Osteocyte (in vitro differentiated cells): ENCODE data around the gene B3GAT1. TPM values are rescaled to one million over a fixed set of nuclear protein-coding genes. Genes with fewer than 3 reads are reported as not detected.

ENCODE experiments used
- DNase-seq: peaks from one replicate; pipeline ENCODE4 v3.0.0; 2021; ENCODE audit warnings: mixed read lengths; ENCODE audit not compliant: unreplicated experiment; ENCODE audit errors: extremely low spot score
- H3K27ac Mint-ChIP-seq: one replicate; pipeline ENCODE4 v1.8.0; 2021; ENCODE audit warnings: mild to moderate bottlenecking, mixed read lengths; ENCODE audit not compliant: unreplicated experiment
- H3K27me3 Mint-ChIP-seq: one replicate; pipeline ENCODE4 v1.8.0; 2021; ENCODE audit warnings: mixed read lengths; ENCODE audit not compliant: unreplicated experiment
- H3K36me3 Mint-ChIP-seq: one replicate; pipeline ENCODE4 v1.8.0; 2021; ENCODE audit warnings: mixed read lengths; ENCODE audit not compliant: unreplicated experiment
- H3K4me1 Mint-ChIP-seq: one replicate; pipeline ENCODE4 v1.8.0; 2021; ENCODE audit warnings: mixed read lengths; ENCODE audit not compliant: unreplicated experiment
- H3K4me3 Mint-ChIP-seq: one replicate; pipeline ENCODE4 v1.8.0; 2021; ENCODE audit warnings: mild to moderate bottlenecking, moderate library complexity, mixed read lengths; ENCODE audit not compliant: unreplicated experiment
- H3K9me3 Mint-ChIP-seq: one replicate; pipeline ENCODE4 v1.8.0; 2021; ENCODE audit warnings: mixed read lengths; ENCODE audit not compliant: unreplicated experiment
- total RNA-seq: library from RNA; stranded (reverse); gene quantifications from 2 replicates; pipeline ENCODE4 v1.2.1, GENCODE V29; 2021
- TF ChIP-seq, protein P1 (sequence below): fragments of 200-600 bp; sonication (generic); IDR thresholded peaks from 2 replicates; pipeline ENCODE4 v1.5.0; 2021; ENCODE audit warnings: antibody characterized with exemption, mild to moderate bottlenecking, moderate library complexity

Gene B3GAT1
- total RNA-seq, 1 donor from 2014 or later = 2.4 TPM

GRCh38 chr11:134376150-134376921 is 35.7 kb downstream of the B3GAT1 start:
- H3K36me3 Mint-ChIP-seq = no peaks in the 10 kb centered on the region
- H3K27me3 Mint-ChIP-seq = peaks cover 2% of the 10 kb centered on the region
- no peaks in the 10 kb centered on the region for H3K9me3 Mint-ChIP-seq
- no peak for DNase-seq
- H3K4me1 Mint-ChIP-seq = no peaks in the 10 kb centered on the region
- no peak overlapping the region for H3K4me3 Mint-ChIP-seq
- H3K27ac Mint-ChIP-seq = no peak overlapping the region
- TF ChIP-seq, protein P1, sequence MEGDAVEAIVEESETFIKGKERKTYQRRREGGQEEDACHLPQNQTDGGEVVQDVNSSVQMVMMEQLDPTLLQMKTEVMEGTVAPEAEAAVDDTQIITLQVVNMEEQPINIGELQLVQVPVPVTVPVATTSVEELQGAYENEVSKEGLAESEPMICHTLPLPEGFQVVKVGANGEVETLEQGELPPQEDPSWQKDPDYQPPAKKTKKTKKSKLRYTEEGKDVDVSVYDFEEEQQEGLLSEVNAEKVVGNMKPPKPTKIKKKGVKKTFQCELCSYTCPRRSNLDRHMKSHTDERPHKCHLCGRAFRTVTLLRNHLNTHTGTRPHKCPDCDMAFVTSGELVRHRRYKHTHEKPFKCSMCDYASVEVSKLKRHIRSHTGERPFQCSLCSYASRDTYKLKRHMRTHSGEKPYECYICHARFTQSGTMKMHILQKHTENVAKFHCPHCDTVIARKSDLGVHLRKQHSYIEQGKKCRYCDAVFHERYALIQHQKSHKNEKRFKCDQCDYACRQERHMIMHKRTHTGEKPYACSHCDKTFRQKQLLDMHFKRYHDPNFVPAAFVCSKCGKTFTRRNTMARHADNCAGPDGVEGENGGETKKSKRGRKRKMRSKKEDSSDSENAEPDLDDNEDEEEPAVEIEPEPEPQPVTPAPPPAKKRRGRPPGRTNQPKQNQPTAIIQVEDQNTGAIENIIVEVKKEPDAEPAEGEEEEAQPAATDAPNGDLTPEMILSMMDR = no peak

DNA sequence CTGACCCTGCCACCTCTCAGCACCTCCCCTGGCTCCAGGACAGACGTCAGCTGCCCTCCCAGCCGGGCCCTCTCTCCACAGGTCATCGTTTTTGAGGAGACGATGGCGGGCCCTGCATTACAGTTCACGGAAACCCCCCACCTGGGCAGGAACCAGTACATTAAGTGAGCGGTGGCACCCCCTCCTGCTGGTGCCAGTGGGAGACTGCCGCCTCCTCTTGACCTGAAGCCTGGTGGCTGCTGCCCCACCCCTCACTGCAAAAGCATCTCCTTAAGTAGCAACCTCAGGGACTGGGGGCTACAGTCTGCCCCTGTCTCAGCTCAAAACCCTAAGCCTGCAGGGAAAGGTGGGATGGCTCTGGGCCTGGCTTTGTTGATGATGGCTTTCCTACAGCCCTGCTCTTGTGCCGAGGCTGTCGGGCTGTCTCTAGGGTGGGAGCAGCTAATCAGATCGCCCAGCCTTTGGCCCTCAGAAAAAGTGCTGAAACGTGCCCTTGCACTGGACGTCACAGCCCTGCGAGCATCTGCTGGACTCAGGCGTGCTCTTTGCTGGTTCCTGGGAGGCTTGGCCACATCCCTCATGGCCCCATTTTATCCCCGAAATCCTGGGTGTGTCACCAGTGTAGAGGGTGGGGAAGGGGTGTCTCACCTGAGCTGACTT is 37.0 kb downstream of the B3GAT1 start:
- TF ChIP-seq, protein P1 = no peak
- DNase-seq = no peak
- Mint-ChIP-seq H3K9me3 (no peaks in the 10 kb centered on the region), H3K27me3 (peaks cover 2% of the 10 kb centered on the region), H3K36me3 (no peaks in the 10 kb centered on the region), H3K4me3 (no peak overlapping the region), H3K4me1 (no peaks in the 10 kb centered on the region), H3K27ac (no peak overlapping the region)

- Mint-ChIP-seq H3K27ac (no peak overlapping the region), H3K4me1 (no peaks in the 10 kb centered on the region), H3K4me3 (no peak overlapping the region), H3K27me3 (peaks cover 2% of the 10 kb centered on the region), H3K9me3 (no peaks in the 10 kb centered on the region), H3K36me3 (no peaks in the 10 kb centered on the region)
- DNase-seq = no peak
- TF ChIP-seq, protein P1 = no peak
These were observed 37.9 kb downstream of the B3GAT1 start for GRCh38 chr11:134374171-134374570.

- Mint-ChIP-seq H3K4me1 (no peaks in the 10 kb centered on the region), H3K4me3 (no peak overlapping the region), H3K27me3 (peaks cover 2% of the 10 kb centered on the region), H3K36me3 (no peaks in the 10 kb centered on the region), H3K27ac (no peak overlapping the region), H3K9me3 (no peaks in the 10 kb centered on the region)
- TF ChIP-seq, protein P1 = no peak
- DNase-seq = no peak
These were observed 38.4 kb downstream of the B3GAT1 start for GRCh38 chr11:134373591-134374052.

DNA sequence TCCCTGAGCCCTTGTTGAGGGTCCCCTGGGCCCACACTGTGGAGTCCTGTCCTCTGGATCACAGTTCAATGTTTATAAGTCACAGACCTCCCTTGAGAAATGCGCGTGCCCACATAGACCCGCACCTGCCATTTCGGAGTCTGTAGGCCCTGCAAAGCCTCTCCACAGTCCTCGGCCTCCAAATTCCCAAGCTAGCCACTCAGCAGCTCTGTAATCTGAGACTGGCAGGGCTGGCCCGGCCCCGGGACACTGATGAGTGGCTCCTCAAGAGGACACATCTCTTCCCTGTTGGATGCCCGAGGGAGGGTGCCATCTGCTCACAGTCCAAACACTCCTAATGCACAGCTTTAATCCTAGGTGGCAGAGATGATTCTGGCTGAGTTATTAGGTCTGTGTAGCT is 39.1 kb downstream of the B3GAT1 start:
- no peaks in the 10 kb centered on the region for H3K4me1 Mint-ChIP-seq
- H3K9me3 Mint-ChIP-seq = no peaks in the 10 kb centered on the region
- H3K4me3 Mint-ChIP-seq = no peak overlapping the region
- H3K36me3 Mint-ChIP-seq = no peaks in the 10 kb centered on the region
- TF ChIP-seq, protein P1 = no peak
- no peak for DNase-seq
- H3K27ac Mint-ChIP-seq = no peak overlapping the region
- H3K27me3 Mint-ChIP-seq = peaks cover 2% of the 10 kb centered on the region
